Right lobe of liver (tissue), 6 donors: ENCODE measurements around the gene SOD1. TPM values are rescaled to one million over a fixed set of nuclear protein-coding genes. Genes with fewer than 3 reads are reported as not detected.

ENCODE experiments used
- ATAC-seq, 4 donors: fragments of 200-7000 bp; cut with Tn5 transposase; one replicate each; pipeline ENCODE4 v1.9.1; 2020; ENCODE audit warnings: mild to moderate bottlenecking in 4 of 4, moderate library complexity in 4 of 4
- DNase-seq, 3 donors: peaks; one replicate each; pipeline ENCODE4 v3.0.0-alpha.2; 2020
- H3K27ac ChIP-seq, 3 donors: fragments of 200-600 bp; one replicate each; pipeline ENCODE4 v1.8.0; 2022
- H3K27me3 ChIP-seq, 2 donors: fragments of 200-600 bp; one replicate each; pipeline ENCODE4 v1.8.0; 2022
- H3K36me3 ChIP-seq, 4 donors: fragments of 200-600 bp; sonication (generic) in 1 of 4; one replicate each; pipeline versions ENCODE4 v1.5.1 to v1.8.0; 2017 to 2022; ENCODE audit warnings: control low read depth in 1 of 4
- H3K4me1 ChIP-seq, 4 donors: fragments of 200-600 bp; sonication (generic) in 1 of 4; one replicate each; pipeline versions ENCODE4 v1.5.1 to v1.8.0; 2017 to 2022; ENCODE audit warnings: control low read depth in 1 of 4
- H3K4me3 ChIP-seq, 3 donors: fragments of 200-600 bp; one replicate each; pipeline ENCODE4 v1.8.0; 2022
- H3K9me3 ChIP-seq, 4 donors: fragments of 200-600 bp; sonication (generic) in 1 of 4; one replicate each; pipeline versions ENCODE4 v1.5.1 to v1.8.0; 2017 to 2022; ENCODE audit warnings: control low read depth in 1 of 4
- CTCF ChIP-seq, 4 donors: fragments of 200-600 bp in 3 of 4; fragments of 450-650 bp in 1 of 4; IDR thresholded peaks; one replicate each; pipeline versions ENCODE4 v1.5.1 to v1.8.0; 2016 to 2022; ENCODE audit warnings: antibody characterized with exemption in 4 of 4, mild to moderate bottlenecking in 2 of 4
- POLR2A ChIP-seq: fragments of 450-650 bp; IDR thresholded peaks from one replicate; pipeline ENCODE4 v1.6.1; 2017; ENCODE audit warnings: antibody characterized with exemption, mild to moderate bottlenecking
- WGBS: methylation state at CpG from one replicate; pipeline ENCODE4 v1.1.6; 2018; ENCODE audit warnings: low coverage, low lambda C conversion rate; ENCODE audit not compliant: insufficient coverage; ENCODE audit errors: missing lambda C conversion rate; 5-methylcytosine and 5-hydroxymethylcytosine counted together
- intact Hi-C, 2 donors: fragments of 100-400 bp; cut with DNase I; formaldehyde crosslinking; loops; one replicate each; pipeline versions ENCODE4 v1.11.2 to v1.14.1; 2022
- small RNA-seq, 2 experiments: library from RNA; depleted of rRNA; stranded (forward); fragments of <200 nt; gene quantifications; one replicate each; pipeline ENCODE3, GENCODE V24; 2016
- total RNA-seq, 6 experiments: library from RNA; depleted of rRNA in 2 of 6; stranded (reverse); fragments of >200 nt in 2 of 6; fragmentation: NEBNext Ultra II Directional in 3 of 6; extraction: Animal tissue kit (Norgen Biotek cat#: 25700) in 3 of 6; gene quantifications; one replicate each; pipeline versions ENCODE4 v1.1.0 to v1.2.4, GENCODE V29; 2016 to 2023
- donor health status: DM: no; HTN: yes; CAD: no.
- donor health status: DM: no; HTN: no; CAD: no.
- donor health status: DM: no; HTN: no; CAD: no.
- donor health status: DM: no; HTN: yes; CAD: no.
- donor health status: DM: no; HTN: yes; CAD: no.

The SOD1 gene
- total RNA-seq, 6 experiments from 2014 or later, result 398 to 1,176 (median 518) TPM

GRCh38 chr21:31716106-31716505 is 56.6 kb downstream of the SOD1 start:
- no peak overlapping the region for H3K27ac ChIP-seq
- no peaks in the 10 kb centered on the region for H3K36me3 ChIP-seq
- DNase-seq (no peak), ATAC-seq (no peak)
- 79% methylated on average over 2 of the region's 2 CpGs for WGBS
- peaks cover 0 to 2% (median 0%) of the 10 kb centered on the region in 4 donors for H3K9me3 ChIP-seq
- H3K4me1 ChIP-seq, result peaks cover 0 to 40% (median 8%) of the 10 kb centered on the region in 4 donors
- no peaks in the 10 kb centered on the region for H3K27me3 ChIP-seq
- intact Hi-C loops, result no loop called here
- TF ChIP-seq CTCF (IDR thresholded peaks at IDR 0.05), result no peak
- TF ChIP-seq POLR2A, result no peak
- H3K4me3 ChIP-seq, result no peak overlapping the region

Small RNAs within 50 kb of the gene (small RNA-seq; reads per million reads assigned to genes)
- gene RF01241, result 0 reads per million in 2 experiments

Other genes with a start within 250 kb of the SOD1 start
- gene SCAF4, start 72.4 kb downstream of the SOD1 start, total RNA-seq, result 10 to 100 TPM; 10.1 to 18.5 (median 13.7) TPM
- under 1 TPM; 0.12 to 0.64 (median 0.32) TPM for gene HUNK, start 213.3 kb downstream of the SOD1 start, total RNA-seq